ENCODE measurements around the gene LTK.

- TF ChIP-seq CTCF (IDR thresholded peaks at IDR 0.05): no peak
- TF ChIP-seq POLR2A (IDR thresholded peaks at IDR 0.05): no peak
Measured at GRCh38 chr15:41543521-41543870, 29.9 kb upstream of the LTK start.

All from gastroesophageal sphincter (tissue), 3 donors.